CD1c-positive myeloid dendritic cell (primary cell): ENCODE measurements around the gene ESR1.

Experiments
- DNase-seq: peaks from one replicate; pipeline ENCODE4 v3.0.0-alpha.2; 2016; ENCODE audit errors: extremely low spot score

ESR1 gene

DNA sequence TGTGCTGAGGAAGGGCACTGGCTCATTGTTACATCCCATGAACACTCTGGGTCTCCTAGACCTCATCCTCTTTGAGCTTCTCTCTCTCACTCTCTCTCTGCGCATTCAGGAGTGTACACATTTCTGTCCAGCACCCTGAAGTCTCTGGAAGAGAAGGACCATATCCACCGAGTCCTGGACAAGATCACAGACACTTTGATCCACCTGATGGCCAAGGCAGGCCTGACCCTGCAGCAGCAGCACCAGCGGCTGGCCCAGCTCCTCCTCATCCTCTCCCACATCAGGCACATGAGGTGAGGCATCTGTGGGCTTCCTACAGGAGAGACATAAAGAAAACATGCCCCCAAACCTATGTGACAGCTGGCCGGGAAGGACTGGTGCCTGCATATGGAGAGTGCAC, 286.8 kb downstream of the ESR1 start:
- no peak for DNase-seq

DNA sequence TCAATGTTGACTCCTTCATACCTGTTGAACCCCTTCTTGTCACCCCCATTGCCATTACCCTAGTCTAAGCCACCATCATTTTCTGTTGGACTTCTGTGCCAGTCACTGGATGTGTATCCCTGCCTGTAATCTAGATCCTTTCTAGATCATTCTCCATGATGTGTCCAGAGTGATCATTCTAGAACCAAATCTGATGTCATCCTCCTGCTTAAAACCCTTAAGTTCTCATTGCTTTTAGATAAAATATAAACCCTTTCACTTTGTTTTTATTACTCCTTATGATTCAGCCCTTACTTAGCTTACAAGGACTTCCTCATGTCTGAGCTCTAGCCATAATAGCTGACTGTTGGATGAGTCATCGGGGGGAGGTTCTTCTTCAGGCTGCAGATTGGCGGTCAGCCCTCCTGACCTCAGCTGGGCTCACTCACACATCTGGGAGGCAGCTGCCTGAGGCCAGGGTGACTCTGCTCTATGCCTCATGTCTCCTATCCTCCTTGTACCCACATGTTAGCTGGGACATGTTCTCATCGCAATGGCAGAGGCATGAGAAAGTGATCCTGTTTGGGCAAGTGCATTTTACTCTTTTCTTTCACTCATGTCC, 287.6 kb downstream of the ESR1 start:
- peak; percentile 90 for DNase-seq

DNA sequence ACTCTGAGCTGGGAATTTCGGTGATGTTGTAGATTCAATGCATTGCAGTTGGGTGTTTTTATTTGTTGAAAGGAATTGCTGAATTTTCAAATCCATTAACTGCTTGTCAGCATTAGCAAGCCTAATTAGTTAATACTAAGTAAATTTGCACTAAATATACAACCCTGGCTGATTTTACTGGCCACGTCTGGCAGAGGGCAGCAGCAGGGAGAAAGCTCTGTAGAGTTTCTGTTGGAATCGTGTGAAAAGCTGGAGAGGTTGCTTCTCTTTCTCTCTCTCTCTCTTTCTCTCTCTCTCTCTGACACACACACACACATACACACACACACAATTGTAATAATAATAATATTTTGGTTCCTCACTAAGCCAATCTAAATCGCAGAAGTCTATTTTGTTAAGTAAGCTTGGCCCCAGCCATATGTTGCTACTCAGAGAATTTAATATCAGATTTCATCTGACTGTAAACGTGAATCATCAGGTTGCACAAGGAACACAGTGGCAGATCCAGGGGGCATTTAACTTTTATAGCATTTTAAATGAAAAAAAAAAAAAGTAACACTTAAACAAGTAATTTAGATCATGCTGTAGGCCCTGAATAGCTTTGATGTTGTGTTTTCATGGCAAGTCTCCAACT, 289.5 kb downstream of the ESR1 start:
- no peak for DNase-seq

DNA sequence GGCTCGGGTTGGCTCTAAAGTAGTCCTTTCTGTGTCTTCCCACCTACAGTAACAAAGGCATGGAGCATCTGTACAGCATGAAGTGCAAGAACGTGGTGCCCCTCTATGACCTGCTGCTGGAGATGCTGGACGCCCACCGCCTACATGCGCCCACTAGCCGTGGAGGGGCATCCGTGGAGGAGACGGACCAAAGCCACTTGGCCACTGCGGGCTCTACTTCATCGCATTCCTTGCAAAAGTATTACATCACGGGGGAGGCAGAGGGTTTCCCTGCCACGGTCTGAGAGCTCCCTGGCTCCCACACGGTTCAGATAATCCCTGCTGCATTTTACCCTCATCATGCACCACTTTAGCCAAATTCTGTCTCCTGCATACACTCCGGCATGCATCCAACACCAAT, 291.2 kb downstream of the ESR1 start:
- DNase-seq, result no peak

DNA sequence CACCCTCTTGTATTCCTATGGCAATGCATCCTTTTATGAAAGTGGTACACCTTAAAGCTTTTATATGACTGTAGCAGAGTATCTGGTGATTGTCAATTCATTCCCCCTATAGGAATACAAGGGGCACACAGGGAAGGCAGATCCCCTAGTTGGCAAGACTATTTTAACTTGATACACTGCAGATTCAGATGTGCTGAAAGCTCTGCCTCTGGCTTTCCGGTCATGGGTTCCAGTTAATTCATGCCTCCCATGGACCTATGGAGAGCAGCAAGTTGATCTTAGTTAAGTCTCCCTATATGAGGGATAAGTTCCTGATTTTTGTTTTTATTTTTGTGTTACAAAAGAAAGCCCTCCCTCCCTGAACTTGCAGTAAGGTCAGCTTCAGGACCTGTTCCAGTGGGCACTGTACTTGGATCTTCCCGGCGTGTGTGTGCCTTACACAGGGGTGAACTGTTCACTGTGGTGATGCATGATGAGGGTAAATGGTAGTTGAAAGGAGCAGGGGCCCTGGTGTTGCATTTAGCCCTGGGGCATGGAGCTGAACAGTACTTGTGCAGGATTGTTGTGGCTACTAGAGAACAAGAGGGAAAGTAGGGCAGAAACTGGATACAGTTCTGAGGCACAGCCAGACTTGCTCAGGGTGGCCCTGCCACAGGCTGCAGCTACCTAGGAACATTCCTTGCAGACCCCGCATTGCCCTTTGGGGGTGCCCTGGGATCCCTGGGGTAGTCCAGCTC, 292.1 kb downstream of the ESR1 start:
- peak; percentile 18 for DNase-seq

DNA sequence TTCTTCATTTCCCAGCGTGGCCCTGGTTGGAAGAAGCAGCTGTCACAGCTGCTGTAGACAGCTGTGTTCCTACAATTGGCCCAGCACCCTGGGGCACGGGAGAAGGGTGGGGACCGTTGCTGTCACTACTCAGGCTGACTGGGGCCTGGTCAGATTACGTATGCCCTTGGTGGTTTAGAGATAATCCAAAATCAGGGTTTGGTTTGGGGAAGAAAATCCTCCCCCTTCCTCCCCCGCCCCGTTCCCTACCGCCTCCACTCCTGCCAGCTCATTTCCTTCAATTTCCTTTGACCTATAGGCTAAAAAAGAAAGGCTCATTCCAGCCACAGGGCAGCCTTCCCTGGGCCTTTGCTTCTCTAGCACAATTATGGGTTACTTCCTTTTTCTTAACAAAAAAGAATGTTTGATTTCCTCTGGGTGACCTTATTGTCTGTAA, 292.7 kb downstream of the ESR1 start:
- peak; percentile 94 for DNase-seq

DNA sequence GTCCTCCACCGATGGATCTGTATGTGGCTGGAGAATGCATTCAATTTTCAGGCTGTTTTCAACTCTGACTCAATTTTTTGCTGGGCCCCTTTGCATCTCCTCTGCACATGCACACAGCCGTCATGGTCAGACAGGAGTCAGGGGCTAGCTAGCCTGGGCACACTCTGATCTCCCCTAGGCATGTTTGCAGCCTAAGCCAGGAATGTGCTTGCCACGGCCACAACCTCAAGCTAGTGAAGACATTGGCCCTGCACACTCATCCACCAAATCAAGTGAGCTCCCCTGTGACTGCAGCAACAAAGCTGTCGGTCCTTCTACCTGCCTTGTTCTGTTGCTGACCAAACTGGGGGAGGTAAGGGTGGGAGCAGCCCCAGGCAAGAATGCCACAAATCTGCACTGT, 300.5 kb downstream of the ESR1 start:
- DNase-seq, result no peak

DNA sequence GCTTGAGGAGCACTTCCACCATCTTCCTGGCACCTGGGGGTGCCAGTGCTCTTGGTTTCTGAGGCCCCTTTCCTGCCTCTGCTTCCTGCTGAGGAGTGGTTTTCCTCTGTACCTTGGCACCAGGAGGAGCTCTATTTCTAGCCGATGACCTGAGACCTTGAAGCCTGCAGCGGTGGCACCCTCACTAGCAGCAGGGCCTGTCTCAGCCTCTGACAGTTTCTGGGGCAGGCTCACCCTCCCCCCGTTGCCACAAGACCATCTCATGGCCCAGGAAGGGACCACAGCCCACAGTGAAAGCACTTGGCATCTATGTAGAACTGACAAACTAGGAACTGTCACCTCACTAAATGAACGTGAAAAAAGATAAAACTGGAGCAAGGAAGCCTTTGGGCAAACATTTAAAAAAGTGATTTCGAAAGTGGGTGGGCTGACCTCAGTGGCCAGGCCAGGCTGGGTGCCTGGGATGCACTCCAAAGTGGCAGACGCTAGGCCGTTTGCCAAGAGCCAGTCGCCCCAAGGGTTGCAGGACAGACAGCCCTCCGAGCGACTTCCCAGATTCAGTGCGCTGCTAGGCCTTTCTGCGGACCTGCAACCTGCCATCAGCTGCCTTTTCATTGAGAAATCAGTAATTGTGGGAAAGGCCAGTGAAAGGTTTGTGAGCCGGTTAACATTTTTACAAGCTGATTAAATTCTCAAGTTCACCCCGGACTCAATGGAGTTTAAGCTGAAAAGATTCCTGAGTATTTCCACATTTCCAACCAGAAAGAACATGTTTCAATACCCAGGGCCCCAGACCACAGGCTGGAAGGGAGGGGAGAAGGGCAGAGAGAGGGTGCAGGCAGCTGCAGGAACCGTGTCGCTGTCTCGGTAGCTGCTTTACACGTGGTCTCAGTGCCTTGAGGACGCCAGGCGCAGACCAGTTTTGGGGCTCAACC, 303.7 kb downstream of the ESR1 start:
- no peak for DNase-seq

DNA sequence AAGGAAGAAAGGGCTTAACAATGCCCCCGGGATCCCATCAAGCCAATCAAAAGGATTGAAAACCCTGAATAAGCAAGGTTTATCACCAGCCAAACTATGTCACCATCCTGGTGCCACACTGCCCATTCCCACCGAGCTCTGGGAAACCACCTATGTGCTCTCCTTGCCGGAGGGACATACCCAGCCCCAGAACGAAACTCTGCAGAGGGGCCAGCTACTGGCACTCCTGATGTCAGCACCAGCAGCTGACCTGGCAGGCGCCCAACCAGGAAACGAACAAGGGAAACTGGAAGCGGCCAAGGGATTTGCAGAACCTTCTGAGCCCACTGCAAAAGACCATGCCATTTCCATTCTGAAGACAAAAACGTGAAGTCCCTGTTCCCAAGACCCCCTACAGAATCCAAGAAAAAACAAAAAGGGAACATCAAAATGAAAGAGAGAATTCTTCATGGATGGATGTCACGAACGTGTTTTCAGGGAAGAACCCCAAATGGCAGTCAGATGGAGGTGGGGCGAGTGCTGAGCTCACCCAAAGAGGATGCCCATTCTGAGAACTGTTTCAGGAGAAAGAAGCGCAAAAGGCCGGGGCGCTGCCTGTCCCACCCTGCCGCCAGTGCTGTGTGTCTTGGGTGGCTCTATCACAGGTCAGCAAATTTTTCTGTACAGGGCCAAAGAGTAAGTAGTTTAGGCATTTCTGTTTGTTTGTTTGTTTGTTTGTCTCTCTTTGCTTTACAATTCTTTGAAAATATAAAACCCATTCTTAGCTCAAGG, 305.2 kb downstream of the ESR1 start:
- DNase-seq, result peak; percentile 38

DNA sequence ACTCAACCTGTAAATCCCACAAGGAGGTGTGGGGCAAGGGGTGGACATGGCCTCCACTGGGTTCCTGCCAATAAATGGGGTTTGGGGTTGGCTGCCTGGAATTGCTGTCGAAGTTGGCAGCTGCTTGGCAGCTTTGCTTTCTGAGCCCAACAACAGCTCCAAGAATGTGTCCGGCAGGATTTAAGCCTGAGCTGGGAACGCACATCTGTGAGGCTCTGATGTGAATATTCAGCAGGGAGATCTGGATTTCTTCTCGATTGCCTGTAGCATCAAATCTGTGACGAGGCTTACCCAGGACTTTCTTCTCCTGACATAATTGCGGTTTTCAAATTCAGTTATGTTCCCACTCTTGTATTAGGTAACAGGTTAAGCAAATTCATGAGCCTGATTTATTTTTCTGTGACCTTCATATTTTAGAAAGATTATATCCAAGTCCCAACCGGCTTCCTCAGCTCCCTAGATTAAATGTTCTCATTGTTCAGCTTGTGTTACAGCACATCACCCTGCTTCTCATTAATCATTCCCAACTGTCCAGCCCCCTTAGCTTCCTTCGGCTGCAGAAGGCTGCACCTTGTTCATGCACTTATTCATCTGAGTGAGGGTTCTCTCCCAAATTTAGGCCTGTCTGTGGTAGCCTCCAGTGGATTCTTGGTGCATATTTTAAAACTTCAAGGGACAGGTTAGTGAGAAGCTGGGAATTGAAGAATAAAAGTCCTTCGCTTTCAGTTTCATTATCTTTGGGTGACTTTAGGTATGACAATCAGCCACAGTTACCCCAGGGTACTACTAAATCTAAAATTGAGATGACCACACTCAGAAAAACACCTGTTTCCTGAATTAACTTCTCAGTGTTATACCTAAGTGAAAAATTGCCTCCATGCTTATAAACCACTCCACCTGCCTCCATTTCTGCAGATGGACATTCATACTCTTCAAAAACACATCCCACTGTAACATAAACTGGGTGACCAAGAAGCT, 310.0 kb downstream of the ESR1 start:
- no peak for DNase-seq

DNA sequence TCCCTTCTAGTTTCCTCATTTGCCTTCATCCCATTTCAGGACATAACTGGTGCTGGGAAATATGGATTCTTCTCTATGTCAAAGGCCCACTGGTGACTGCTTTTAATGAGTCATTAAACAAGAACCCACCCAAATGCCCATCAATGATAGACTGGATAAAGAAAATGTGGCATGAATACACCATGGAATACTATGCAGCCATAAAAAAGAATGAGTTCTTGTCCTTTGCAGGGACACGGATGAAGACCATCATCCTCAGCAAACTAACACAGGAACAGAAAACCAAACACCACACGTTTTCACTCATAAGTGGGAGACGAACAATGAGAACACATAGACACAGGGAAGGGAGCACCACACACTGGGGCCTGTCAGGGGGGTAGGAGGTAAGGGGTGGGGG, 310.7 kb downstream of the ESR1 start:
- no peak for DNase-seq

DNA sequence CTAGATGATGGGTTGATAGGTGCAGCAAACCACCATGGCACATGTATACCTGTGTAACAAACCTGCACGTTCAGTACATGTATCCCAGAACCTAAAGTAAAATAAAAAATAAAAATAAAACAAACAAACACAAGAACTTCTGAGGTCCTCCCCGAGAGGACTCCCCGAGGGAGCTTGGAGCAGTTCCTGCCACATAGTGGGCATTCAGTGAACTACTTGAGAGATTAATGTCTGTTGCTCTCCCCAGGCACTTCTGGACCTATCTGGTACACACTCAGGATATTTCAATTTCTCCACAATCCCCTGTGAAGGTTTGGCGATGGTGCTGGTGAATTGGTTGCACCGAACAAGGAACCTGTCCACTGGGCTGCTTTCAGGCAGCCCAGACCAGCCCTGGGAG, 311.2 kb downstream of the ESR1 start:
- no peak for DNase-seq

DNA sequence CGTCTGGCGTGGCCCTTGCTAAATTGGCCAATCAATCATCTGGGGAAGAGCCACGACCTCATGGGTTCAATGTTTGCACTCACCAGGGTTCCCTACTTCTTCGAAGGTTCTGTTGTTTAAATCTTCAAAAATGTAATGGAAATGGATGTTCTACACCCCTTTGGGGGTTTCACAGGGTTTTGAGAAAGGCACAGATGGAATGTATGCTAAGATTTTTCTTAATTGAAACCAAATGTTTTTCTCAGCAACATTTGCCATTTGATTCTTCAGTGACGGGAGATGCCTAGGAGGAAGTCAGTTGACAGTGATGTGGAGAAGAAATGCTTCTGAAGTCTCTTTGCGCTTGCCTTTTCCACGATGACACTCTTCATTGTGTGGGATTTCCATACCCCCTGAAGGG, 312.3 kb downstream of the ESR1 start:
- DNase-seq, result no peak

DNA sequence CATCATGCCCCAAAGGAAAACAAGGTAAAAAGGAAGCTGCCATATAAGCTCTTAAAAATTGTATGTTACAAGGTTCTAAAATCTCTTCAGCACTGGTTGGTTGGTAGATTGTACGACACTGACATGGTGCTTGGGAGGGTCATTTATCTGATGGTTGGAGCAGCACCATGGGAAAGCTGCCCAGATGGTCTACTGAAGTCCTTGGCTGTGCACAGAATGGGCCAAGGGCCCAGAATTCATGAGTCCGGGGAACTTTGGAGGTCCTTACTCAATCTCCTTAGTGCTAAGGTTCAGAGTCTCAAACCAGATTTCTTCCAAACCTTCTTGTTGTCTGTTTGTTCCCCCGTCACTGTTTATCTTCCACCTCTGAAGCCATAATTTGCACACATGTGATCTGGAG, 314.4 kb downstream of the ESR1 start:
- no peak for DNase-seq

DNA sequence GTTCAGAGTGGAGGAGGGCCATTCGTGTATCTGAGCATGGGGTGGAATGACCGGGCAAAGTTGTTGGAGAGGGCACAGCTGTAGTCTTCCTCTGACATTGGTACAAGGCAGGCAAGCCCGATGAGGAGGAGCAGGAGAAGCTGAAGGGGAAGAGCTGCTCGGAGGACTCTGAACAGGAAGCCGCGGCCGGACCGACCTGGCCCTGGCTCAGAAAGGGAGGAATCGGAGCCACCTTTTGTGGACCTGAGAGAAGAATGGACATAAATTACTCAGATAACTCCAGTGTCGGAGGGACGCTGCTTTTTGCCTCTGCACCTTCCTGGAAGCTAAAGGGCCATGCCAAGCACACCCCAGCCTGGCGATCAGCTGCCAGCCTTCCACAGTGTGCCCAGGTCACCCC, 315.0 kb downstream of the ESR1 start:
- DNase-seq, result no peak

DNA sequence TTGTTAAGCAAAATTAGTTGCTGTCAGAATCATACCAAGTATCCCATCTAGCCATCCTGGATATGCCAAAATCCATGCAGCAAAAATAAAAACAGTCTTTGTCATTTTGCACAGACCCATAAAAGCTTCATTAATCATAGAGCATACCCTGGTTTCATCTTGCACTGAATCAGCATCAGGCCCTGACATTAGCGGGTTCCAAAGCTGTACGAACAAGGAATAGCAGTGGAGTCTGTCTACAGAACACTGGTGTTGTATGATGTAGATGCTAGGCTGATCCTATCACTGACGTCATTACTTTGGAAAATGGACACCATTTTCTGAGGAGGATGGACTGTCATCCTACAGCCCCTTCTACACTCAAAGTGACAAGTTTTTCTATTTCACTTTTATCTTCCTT, 315.6 kb downstream of the ESR1 start:
- DNase-seq, result no peak

DNA sequence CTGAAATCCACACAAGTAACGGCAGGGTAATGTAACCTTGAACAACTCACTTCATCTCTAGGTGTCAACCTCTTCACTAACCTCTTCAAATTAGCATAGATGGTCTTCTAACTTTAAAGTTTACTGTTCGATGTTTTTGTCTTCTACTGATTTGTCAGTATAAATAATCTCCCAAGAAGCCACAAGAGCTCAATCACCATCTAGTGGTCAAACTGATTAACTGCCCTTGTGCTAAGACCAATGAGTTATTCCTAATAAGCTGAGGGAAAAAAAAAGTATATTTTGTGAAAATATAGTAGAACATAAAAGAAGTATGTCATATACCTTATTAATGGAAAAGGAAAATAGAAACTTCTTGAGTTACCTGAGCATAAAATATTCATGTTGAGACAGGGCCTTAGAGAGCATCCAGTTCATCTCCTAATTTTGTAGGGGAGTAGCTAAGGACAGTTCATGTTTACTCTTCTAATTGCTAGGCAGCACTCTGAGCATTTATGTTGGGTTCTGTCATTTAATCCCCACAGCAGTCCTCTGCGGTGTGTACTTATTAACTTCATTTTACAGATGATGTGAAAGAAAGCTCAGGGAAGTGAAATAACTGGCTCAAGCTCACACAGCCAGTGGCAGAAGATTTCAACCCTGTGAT, 317.1 kb downstream of the ESR1 start:
- DNase-seq, result peak; percentile 61

DNA sequence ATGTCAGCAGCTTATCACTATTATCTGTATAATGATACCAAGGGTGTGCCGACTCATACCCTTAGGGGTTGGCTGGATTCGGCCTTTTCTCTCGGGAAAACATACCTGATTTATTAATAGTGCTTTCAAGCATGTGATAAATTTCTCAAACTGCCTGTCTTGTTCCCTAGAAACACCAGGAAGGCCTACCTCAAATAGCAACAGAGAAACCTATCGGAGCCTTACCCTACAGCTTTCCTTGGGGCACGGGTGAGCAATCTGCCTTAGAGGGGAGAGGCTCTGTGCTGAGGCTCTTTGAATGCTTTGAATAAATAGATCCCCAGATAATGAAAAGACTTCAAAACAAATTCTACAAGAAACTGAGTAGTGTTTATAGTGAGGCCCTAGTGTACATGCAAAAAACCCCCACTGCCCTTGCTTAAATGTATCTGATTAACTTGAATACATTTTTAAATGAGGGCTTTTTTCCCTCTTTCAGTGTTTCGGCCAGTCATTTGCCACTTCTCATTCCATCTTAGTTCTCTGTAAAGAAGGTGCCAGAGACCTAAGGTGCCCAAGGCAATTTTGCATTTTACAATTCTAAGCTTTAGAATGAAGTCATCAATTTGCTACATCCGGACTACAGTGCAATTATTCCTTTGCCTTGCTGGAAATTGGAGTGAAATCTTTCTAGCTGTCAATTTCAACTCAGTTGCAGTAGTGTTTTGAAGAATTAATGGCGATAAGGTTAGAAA, 320.1 kb downstream of the ESR1 start:
- DNase-seq, result no peak

DNA sequence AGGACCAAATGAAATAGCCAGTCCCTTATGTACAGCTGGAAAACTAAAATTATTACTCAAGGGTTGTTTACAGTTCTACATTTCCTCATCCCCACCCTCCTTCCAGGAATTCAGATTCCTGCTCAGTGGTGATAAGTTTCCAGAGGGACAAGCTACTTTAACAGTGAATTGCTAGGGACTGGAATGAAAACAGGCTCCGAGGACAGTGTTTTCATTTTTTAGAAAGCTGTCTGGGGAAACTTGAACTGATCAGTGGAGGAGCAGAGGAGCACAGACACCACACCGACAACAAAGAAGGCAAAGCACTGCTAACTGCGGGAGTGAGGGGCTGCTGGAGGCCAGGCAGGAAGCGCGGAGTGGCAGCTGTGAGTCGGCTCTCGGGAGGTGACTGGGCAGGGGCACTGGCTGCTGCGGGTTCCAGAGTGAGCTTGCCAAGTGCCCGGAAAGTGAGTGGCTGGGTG, 322.2 kb downstream of the ESR1 start:
- no peak for DNase-seq
